ENCODE measurements around the gene PRDM1.

The PRDM1 gene

GRCh38 chr6:106085984-106086813, at the start of gene PRDM1:
TSS of gene PRDM1 (plus strand) at chr6:106086336. CDS start at chr6:106086554, 218 bp downstream.
- DNase-seq (ENCODE audit: low spot score): peak; percentile 83

- no peak for DNase-seq (ENCODE audit: low spot score)
Measured at GRCh38 chr6:106037060-106037459, 49.1 kb upstream of the PRDM1 start.

GRCh38 chr6:106039897-106040592, 46.1 kb upstream of the PRDM1 start:
- DNase-seq (ENCODE audit: low spot score): no peak

- no peak for DNase-seq (ENCODE audit: low spot score)
Measured at GRCh38 chr6:106044151-106044550, 42.0 kb upstream of the PRDM1 start.

GRCh38 chr6:106045077-106045476, 41.1 kb upstream of the PRDM1 start:
- DNase-seq (ENCODE audit: low spot score): no peak

GRCh38 chr6:106046116-106046853, 39.9 kb upstream of the PRDM1 start:
- DNase-seq (ENCODE audit: low spot score): no peak

GRCh38 chr6:106046854-106047200, 39.3 kb upstream of the PRDM1 start:
- DNase-seq (ENCODE audit: low spot score): no peak

GRCh38 chr6:106048336-106048735, 37.8 kb upstream of the PRDM1 start:
- DNase-seq (ENCODE audit: low spot score): no peak

GRCh38 chr6:106050538-106050937, 35.6 kb upstream of the PRDM1 start:
- no peak for DNase-seq (ENCODE audit: low spot score)

- DNase-seq (ENCODE audit: low spot score): no peak
Measured at GRCh38 chr6:106051226-106051625, 34.9 kb upstream of the PRDM1 start.

GRCh38 chr6:106053484-106054205, 32.5 kb upstream of the PRDM1 start:
- no peak for DNase-seq (ENCODE audit: low spot score)

GRCh38 chr6:106055489-106055888, 30.6 kb upstream of the PRDM1 start:
- DNase-seq (ENCODE audit: low spot score): no peak

GRCh38 chr6:106056060-106056745, 29.9 kb upstream of the PRDM1 start:
- DNase-seq (ENCODE audit: low spot score): no peak

- DNase-seq (ENCODE audit: low spot score): no peak
Measured at GRCh38 chr6:106056746-106057390, 29.3 kb upstream of the PRDM1 start.

- DNase-seq (ENCODE audit: low spot score): no peak
Measured at GRCh38 chr6:106059331-106059730, 26.8 kb upstream of the PRDM1 start.

GRCh38 chr6:106060167-106060566, 26.0 kb upstream of the PRDM1 start:
- no peak for DNase-seq (ENCODE audit: low spot score)

- DNase-seq (ENCODE audit: low spot score): no peak
Measured at GRCh38 chr6:106063448-106063850, 22.7 kb upstream of the PRDM1 start.

- no peak for DNase-seq (ENCODE audit: low spot score)
Measured at GRCh38 chr6:106064142-106064541, 22.0 kb upstream of the PRDM1 start.

- no peak for DNase-seq (ENCODE audit: low spot score)
Measured at GRCh38 chr6:106064756-106065155, 21.4 kb upstream of the PRDM1 start.

GRCh38 chr6:106066989-106067388, 19.1 kb upstream of the PRDM1 start:
- no peak for DNase-seq (ENCODE audit: low spot score)

GRCh38 chr6:106069478-106069877, 16.7 kb upstream of the PRDM1 start:
- no peak for DNase-seq (ENCODE audit: low spot score)
